Measurements from ENCODE around the gene POC1B. TPM values are rescaled to one million over a fixed set of nuclear protein-coding genes. Genes with fewer than 3 reads are reported as not detected.

POC1B gene
- total RNA-seq, 1 donor: 19.3 TPM

DNA sequence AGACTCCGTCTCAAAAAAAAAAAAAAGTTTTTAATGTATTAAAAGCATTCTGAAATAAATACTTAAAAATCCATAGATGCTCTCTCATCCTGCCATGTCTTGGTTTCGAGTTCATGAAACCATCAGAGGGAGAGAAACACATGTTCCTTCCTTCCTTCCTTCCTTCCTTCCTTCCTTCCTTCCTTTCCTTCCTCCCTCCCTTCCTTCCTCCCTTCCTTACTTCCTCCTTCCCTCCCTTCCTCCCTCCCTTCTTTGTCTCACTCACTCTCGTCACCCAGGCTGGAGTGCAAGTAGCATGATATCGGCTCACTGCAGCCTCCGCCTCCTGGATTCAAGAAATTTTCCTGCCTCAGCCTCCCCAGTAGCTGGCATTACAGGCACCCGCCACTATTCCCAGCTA, 113.2 kb downstream of the POC1B start:
- no peak for DNase-seq (ENCODE audit: low read depth)
- no peak overlapping the region for H3K4me3 ChIP-seq (ENCODE audit: low read depth, low read length)
- TF ChIP-seq, protein P1, sequence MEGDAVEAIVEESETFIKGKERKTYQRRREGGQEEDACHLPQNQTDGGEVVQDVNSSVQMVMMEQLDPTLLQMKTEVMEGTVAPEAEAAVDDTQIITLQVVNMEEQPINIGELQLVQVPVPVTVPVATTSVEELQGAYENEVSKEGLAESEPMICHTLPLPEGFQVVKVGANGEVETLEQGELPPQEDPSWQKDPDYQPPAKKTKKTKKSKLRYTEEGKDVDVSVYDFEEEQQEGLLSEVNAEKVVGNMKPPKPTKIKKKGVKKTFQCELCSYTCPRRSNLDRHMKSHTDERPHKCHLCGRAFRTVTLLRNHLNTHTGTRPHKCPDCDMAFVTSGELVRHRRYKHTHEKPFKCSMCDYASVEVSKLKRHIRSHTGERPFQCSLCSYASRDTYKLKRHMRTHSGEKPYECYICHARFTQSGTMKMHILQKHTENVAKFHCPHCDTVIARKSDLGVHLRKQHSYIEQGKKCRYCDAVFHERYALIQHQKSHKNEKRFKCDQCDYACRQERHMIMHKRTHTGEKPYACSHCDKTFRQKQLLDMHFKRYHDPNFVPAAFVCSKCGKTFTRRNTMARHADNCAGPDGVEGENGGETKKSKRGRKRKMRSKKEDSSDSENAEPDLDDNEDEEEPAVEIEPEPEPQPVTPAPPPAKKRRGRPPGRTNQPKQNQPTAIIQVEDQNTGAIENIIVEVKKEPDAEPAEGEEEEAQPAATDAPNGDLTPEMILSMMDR (IDR thresholded peaks at IDR 0.05; ENCODE audit: insufficient read depth, low read length): no peak

DNA sequence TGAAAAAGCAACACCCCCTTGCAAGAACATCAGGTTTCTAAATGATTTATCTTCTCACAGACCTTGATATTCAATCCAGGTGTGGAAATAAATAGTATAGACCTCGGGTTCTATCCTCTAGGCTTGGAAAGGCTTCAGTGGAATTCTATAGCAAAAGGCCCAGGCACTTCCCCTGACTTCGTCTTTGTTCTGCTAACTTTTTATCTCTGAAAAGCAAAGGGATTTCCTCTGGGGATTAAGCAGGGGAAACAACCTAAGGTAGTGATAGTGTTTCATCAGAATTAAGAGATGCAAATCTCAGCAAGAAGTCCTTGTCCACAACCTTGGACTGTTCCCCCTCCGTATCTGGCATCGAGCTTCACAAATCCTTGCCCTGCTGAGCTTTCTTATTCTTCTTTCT, 114.0 kb downstream of the POC1B start:
- no peak for DNase-seq (ENCODE audit: low read depth)
- H3K4me3 ChIP-seq (ENCODE audit: low read depth, low read length): no peak overlapping the region
- TF ChIP-seq, protein P1 (IDR thresholded peaks at IDR 0.05; ENCODE audit: insufficient read depth, low read length): no peak

DNA sequence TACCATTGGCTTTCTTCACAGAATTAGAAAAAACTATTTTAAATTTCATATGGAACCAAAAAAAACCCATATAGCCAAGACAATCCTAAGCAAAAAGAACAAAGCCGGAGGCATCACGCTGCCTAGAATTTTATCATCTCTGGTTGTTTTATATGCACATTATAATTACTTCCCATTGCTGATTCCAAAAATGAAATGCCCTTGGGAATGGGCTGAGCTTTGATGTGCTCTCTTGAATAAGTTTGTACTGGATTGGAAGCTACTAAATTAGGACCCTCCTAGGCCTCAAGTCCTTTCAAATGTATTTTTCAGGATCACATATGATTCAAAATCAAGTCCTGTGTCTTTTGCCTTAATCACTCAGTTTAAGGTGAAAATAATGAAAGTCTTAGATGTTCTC, 114.6 kb downstream of the POC1B start:
- no peak overlapping the region for H3K4me3 ChIP-seq (ENCODE audit: low read depth, low read length)
- DNase-seq (ENCODE audit: low read depth): no peak
- TF ChIP-seq, protein P1 (IDR thresholded peaks at IDR 0.05; ENCODE audit: insufficient read depth, low read length): no peak

DNA sequence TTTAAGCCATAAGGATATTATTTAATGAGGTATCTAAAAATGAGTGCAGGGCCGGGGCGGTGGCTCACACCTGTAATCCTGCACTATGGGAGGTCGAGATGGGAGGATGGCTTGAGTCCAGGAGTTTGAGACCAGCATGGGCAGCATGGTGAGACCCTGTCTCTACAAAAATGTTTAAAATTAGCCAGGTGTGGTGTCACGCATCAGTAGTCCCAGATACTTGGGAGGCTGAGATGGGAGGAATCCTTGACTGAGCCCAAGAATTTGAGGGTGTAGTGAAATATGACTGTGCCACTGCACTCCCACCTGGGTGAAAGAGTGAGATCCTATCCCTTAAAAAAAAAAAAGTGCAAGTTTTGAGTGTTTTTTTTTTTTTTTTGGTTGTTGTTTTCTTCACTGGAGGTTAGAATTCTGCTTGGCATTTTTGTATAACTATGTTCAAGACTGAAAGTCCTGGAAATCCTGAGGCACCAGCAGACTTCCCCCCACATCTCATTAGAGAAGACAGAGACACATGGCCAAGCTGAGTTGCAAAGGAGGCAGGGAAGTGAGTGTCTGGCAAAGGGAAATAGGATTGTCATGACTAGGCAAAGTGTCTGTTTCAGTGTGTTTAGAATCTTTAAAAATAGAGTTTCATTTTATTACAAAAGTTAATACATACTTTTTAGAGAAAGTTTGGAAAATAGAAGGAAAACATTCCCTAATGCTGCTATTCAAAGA, 120.1 kb downstream of the POC1B start:
- no peak for DNase-seq (ENCODE audit: low read depth)
- TF ChIP-seq, protein P1 (IDR thresholded peaks at IDR 0.05; ENCODE audit: insufficient read depth, low read length): no peak

DNA sequence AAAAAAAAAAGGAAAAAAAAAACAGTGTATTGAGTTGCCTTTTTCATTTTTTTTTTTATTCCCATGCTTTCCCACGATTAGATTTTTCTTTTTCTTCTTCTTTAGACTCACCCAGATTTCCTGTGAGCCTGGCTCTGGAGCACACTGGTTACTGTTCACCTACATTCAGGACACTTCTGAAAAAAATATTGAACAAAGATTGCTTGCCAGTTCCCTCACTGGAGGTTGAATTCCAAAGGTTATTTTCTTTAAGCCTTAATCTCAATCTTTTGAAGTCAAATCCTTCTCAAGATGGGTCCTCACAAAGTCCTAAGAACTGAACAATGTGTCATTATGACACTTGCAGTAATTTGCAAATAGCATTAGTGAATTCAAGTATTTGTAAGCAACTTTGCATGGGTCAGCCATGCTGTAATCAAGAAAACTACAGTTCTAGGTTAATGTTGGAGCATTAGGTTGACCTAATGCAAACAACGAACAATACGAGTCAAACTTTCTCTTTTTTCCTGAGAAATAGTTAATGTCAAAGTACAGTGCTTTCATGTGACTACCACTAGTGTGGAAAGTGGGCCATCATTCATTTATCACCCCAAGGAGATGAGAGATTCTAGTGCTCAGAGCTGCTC, 124.3 kb downstream of the POC1B start:
- TF ChIP-seq, protein P1 (IDR thresholded peaks at IDR 0.05; ENCODE audit: insufficient read depth, low read length): no peak
- no peak for DNase-seq (ENCODE audit: low read depth)
- H3K4me3 ChIP-seq (ENCODE audit: low read depth, low read length): no peak overlapping the region

More for the DNA sequence above, 120.1 kb downstream of the POC1B start:
- H3K4me3 ChIP-seq (ENCODE audit: low read depth, low read length): no peak overlapping the region

DNA sequence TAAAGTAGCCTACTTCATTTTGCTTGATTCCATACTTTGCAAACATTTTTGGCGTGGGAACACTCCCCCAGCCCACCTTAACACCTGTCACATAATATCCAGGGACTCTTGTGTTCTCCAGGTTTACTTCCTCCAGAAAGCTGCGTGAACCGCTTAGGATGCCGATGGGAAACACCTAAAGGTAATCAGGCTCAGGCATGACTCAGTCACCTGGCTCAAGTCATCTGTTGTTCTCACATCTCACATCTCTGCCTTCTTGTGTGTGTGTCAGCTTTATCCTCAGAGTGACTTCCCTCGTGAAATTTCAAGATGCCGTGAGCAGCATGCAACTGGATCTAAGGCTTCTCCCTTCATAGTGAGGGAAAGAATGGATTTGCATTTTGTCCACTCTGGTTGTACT, 125.4 kb downstream of the POC1B start:
- no peak for DNase-seq (ENCODE audit: low read depth)
- H3K4me3 ChIP-seq (ENCODE audit: low read depth, low read length): no peak overlapping the region
- TF ChIP-seq, protein P1 (IDR thresholded peaks at IDR 0.05; ENCODE audit: insufficient read depth, low read length): no peak

Data from fibroblast of the aortic adventitia (primary cell).